A549 (cell line): ENCODE measurements around the gene PRSS27.

ENCODE experiments used
- EP300 ChIP-seq, 2 experiments: fragments of >200 bp; sonication (Bioruptor Twin); formaldehyde crosslinking; IDR thresholded peaks; 2 replicates in 1 of 2; 3 replicates in 1 of 2; pipeline ENCODE4 v1.6.1; 2016 to 2017
- HOXA7 ChIP-seq: fragments of 250-450 bp; sonication (Bioruptor Pico); IDR thresholded peaks from 2 replicates; pipeline ENCODE4 v1.5.0; 2020; ENCODE audit warnings: mild to moderate bottlenecking, moderate library complexity
- POLR2AphosphoS2 ChIP-seq: conservative IDR thresholded peaks from 2 replicates; pipeline ENCODE4 v1.6.1; 2012; ENCODE audit warnings: low read length, improper control_type of control experiment, inconsistent platforms
- RNF2 ChIP-seq: fragments of 200-600 bp; sonication (generic); IDR thresholded peaks from 2 replicates; pipeline ENCODE4 v1.6.1; 2016; ENCODE audit warnings: low read depth, mild to moderate bottlenecking, antibody characterized with exemption, moderate library complexity, borderline replicate concordance
- TF ChIP-seq, protein P1 (sequence below): fragments of 200-600 bp; sonication (generic); IDR thresholded peaks from 2 replicates; pipeline ENCODE4 v1.6.1; 2016; ENCODE audit warnings: antibody characterized with exemption, mild to moderate bottlenecking, moderate library complexity
- TF ChIP-seq, protein P2 (sequence below): fragments of >200 bp; sonication (Bioruptor Twin); formaldehyde crosslinking; IDR thresholded peaks from 3 replicates; pipeline ENCODE4 v1.5.1; 2016
- TF ChIP-seq, protein P3 (sequence below): IDR thresholded peaks from 2 replicates; pipeline ENCODE4 v1.6.1; 2012

DNA sequence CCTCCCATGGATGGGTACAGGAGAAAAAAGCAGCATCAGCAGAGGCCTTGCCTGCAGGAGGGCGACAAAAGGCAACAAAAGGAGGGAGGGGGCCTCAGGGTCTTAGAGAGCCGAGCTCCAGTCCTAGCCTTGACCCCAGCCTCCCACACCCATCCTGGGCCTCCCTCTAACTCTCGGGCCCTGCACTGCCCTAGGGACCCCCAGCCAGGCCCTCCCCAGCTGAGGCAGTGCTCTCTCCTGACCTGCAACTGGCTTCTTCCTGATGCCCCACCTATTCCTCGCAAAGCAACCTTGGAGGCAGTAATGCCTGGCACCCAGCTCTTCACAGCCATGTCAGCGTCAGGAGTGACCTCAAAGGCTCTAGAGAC lies 17.2 kb upstream of the PRSS27 start:
- TF ChIP-seq, protein P1, sequence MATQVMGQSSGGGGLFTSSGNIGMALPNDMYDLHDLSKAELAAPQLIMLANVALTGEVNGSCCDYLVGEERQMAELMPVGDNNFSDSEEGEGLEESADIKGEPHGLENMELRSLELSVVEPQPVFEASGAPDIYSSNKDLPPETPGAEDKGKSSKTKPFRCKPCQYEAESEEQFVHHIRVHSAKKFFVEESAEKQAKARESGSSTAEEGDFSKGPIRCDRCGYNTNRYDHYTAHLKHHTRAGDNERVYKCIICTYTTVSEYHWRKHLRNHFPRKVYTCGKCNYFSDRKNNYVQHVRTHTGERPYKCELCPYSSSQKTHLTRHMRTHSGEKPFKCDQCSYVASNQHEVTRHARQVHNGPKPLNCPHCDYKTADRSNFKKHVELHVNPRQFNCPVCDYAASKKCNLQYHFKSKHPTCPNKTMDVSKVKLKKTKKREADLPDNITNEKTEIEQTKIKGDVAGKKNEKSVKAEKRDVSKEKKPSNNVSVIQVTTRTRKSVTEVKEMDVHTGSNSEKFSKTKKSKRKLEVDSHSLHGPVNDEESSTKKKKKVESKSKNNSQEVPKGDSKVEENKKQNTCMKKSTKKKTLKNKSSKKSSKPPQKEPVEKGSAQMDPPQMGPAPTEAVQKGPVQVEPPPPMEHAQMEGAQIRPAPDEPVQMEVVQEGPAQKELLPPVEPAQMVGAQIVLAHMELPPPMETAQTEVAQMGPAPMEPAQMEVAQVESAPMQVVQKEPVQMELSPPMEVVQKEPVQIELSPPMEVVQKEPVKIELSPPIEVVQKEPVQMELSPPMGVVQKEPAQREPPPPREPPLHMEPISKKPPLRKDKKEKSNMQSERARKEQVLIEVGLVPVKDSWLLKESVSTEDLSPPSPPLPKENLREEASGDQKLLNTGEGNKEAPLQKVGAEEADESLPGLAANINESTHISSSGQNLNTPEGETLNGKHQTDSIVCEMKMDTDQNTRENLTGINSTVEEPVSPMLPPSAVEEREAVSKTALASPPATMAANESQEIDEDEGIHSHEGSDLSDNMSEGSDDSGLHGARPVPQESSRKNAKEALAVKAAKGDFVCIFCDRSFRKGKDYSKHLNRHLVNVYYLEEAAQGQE = no peak
- TF ChIP-seq POLR2AphosphoS2 = no peak
- TF ChIP-seq, protein P2, sequence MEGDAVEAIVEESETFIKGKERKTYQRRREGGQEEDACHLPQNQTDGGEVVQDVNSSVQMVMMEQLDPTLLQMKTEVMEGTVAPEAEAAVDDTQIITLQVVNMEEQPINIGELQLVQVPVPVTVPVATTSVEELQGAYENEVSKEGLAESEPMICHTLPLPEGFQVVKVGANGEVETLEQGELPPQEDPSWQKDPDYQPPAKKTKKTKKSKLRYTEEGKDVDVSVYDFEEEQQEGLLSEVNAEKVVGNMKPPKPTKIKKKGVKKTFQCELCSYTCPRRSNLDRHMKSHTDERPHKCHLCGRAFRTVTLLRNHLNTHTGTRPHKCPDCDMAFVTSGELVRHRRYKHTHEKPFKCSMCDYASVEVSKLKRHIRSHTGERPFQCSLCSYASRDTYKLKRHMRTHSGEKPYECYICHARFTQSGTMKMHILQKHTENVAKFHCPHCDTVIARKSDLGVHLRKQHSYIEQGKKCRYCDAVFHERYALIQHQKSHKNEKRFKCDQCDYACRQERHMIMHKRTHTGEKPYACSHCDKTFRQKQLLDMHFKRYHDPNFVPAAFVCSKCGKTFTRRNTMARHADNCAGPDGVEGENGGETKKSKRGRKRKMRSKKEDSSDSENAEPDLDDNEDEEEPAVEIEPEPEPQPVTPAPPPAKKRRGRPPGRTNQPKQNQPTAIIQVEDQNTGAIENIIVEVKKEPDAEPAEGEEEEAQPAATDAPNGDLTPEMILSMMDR = no peak
- TF ChIP-seq, protein P3, sequence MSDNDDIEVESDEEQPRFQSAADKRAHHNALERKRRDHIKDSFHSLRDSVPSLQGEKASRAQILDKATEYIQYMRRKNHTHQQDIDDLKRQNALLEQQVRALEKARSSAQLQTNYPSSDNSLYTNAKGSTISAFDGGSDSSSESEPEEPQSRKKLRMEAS = no peak
- no peak for TF ChIP-seq EP300 (IDR thresholded peaks at IDR 0.05)
- no peak for TF ChIP-seq HOXA7 (CRISPR knock-in tag)
- no peak for TF ChIP-seq RNF2
